Kidney (tissue), 14 donors: ENCODE results near the gene CHST1. TPM values are rescaled to one million over a fixed set of nuclear protein-coding genes. Genes with fewer than 3 reads are reported as not detected.

Source experiments
- DNase-seq, 5 donors: peaks; one replicate each; pipeline ENCODE4 v3.0.0-alpha.2; 2013 to 2020
- FAIRE-seq: peaks from 2 replicates; lab custom pipeline; 2012; peaks lifted over from hg19 to GRCh38; lab: Jason Lieb, UNC
- H3K27ac ChIP-seq, 2 donors: one replicate each; pipeline ENCODE4 v1.7.0; 2013; ENCODE audit warnings: low read depth in 2 of 2, low read length in 2 of 2, inconsistent platforms in 1 of 2
- H3K27me3 ChIP-seq: one replicate; pipeline ENCODE4 v1.7.1; 2013; ENCODE audit warnings: low read length, inconsistent platforms; ENCODE audit not compliant: control insufficient read depth, insufficient read depth
- H3K36me3 ChIP-seq, 3 donors: one replicate each; pipeline versions ENCODE4 v1.7.0 to v1.7.1; 2013; ENCODE audit warnings: low read length in 3 of 3, control low read depth in 1 of 3, inconsistent platforms in 1 of 3; ENCODE audit not compliant: insufficient read depth in 3 of 3, control insufficient read depth in 2 of 3
- H3K4me1 ChIP-seq, 3 donors: one replicate each; pipeline versions ENCODE4 v1.7.0 to v1.7.1; 2013; ENCODE audit warnings: low read length in 3 of 3, inconsistent platforms in 1 of 3, low read depth in 1 of 3; ENCODE audit not compliant: control insufficient read depth in 2 of 3, insufficient read depth in 2 of 3
- H3K4me3 ChIP-seq, 3 donors: one replicate each; pipeline versions ENCODE4 v1.7.0 to v1.8.1; 2013; ENCODE audit warnings: low read length in 3 of 3, control low read depth in 1 of 3, inconsistent platforms in 1 of 3
- H3K9ac ChIP-seq, 3 donors: one replicate each; pipeline versions ENCODE4 v1.7.0 to v1.7.1; 2013; ENCODE audit warnings: low read length in 3 of 3, control low read depth in 1 of 3, inconsistent platforms in 1 of 3
- H3K9me3 ChIP-seq, 3 donors: one replicate each; pipeline versions ENCODE4 v1.7.0 to v1.7.1; 2013; ENCODE audit warnings: low read length in 3 of 3, control low read depth in 1 of 3, inconsistent platforms in 1 of 3; ENCODE audit not compliant: control insufficient read depth in 2 of 3, insufficient read depth in 1 of 3
- CTCF ChIP-seq: IDR thresholded peaks from 3 replicates; pipeline ENCODE4 v1.5.1; 2012; ENCODE audit warnings: mild to moderate bottlenecking, moderate library complexity, borderline replicate concordance; ENCODE audit not compliant: insufficient read depth; ENCODE audit errors: extremely low read depth
- intact Hi-C: fragments of 100-400 bp; cut with DNase I; formaldehyde crosslinking; loops from one replicate; pipeline ENCODE4 v1.11.1; 2022
- polyA plus RNA-seq: library from polyadenylated mRNA; stranded (reverse); fragments of 350-450 nt; fragmentation: Illumina TruSeq; extraction: RNeasy Lipid Tissue Mini Kit (QIAGEN cat#74804); gene quantifications from one replicate; pipeline ENCODE4 v1.2.3, GENCODE V29; 2014; ENCODE audit warnings: low read depth, low replicate concordance; ENCODE audit not compliant: insufficient read depth
- total RNA-seq: library from RNA; stranded (reverse); fragmentation: NEBNext Ultra II Directional; extraction: Animal tissue kit (Norgen Biotek cat#: 25700); gene quantifications from one replicate; pipeline ENCODE4 v1.2.1, GENCODE V29; 2021
- donor health status: control.
- donor health status: control.
- donor health status: control.
- donor health status: control.
- donor health status: control.
- donor health status: DM: yes; HTN: yes; CAD: no.
- donor health status: Normal renal cell carcinoma (clear cell type).

Gene CHST1
- total and polyA plus RNA-seq, 2 donors from 2014 or later, result 2.8 to 2.9 TPM

GRCh38 chr11:45683271-45684058 is 18.0 kb upstream of the CHST1 start:
- Histone ChIP-seq H3K27ac (no peak overlapping the region), H3K4me1 (no peaks in the 10 kb centered on the region), H3K9me3 (no peaks in the 10 kb centered on the region), H3K9ac (no peak overlapping the region), H3K27me3 (no peaks in the 10 kb centered on the region), H3K36me3 (no peaks in the 10 kb centered on the region), H3K4me3 (no peak overlapping the region)
- FAIRE-seq (no peak), DNase-seq (peak in 3 of 5 donors; percentile 75 to 84 (median 78))
- no peak for TF ChIP-seq CTCF
- intact Hi-C loops, result no loop called here

- Histone ChIP-seq H3K27ac (no peak overlapping the region), H3K36me3 (no peaks in the 10 kb centered on the region), H3K4me3 (no peak overlapping the region), H3K9me3 (no peaks in the 10 kb centered on the region), H3K9ac (no peak overlapping the region), H3K27me3 (no peaks in the 10 kb centered on the region), H3K4me1 (no peaks in the 10 kb centered on the region)
- intact Hi-C loops, result no loop called here
- FAIRE-seq, result no peak
- TF ChIP-seq CTCF, result no peak
- DNase-seq, result peak in 1 of 5 donors; percentile 6
These were observed 14.4 kb upstream of the CHST1 start for GRCh38 chr11:45679806-45680205.

- no peak for FAIRE-seq
- intact Hi-C loops, result no loop called here
These were observed 13.6 kb upstream of the CHST1 start for GRCh38 chr11:45678976-45679375.

More at GRCh38 chr11:45678976-45679375, 13.6 kb upstream of the CHST1 start:
- Histone ChIP-seq H3K4me3 (no peak overlapping the region), H3K36me3 (no peaks in the 10 kb centered on the region), H3K9ac (no peak overlapping the region), H3K9me3 (no peaks in the 10 kb centered on the region), H3K27ac (no peak overlapping the region), H3K4me1 (no peaks in the 10 kb centered on the region), H3K27me3 (no peaks in the 10 kb centered on the region)
- DNase-seq, result peak in 1 of 5 donors; percentile 43
- no peak for TF ChIP-seq CTCF
